ENCODE data around the gene ABCC4. TPM values are rescaled to one million over a fixed set of nuclear protein-coding genes. Genes with fewer than 3 reads are reported as not detected.

Gene ABCC4
- total RNA-seq, 1 experiment from 2014 or later, result 12.5 TPM

DNA sequence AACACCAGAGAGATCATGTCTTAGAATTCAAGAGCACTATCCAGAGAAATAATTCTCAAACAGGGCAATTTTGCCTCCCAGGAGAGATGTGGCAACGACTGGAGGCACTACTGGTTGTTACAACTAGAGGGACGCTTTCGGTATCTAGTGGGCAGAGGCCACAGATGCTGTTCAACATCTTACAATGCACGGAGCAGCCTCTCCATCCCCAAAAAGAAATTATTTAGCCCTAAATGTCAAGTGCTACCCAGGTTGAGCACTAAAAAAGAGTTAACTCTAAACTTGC is 78.6 kb downstream of the ABCC4 start:
- CTCF ChIA-PET, result no interaction called here
- H3K9me3 Mint-ChIP-seq (ENCODE audit: low read depth, unreplicated experiment), result no peaks in the 10 kb centered on the region
- no peaks in the 10 kb centered on the region for H3K36me3 Mint-ChIP-seq (ENCODE audit: insufficient read depth, unreplicated experiment)
- no peak for DNase-seq
- no TSS peak for BruUV-seq (replicated peaks)
- intact Hi-C loops (cut with micrococcal nuclease; ENCODE audit: unreplicated experiment), result no loop called here
- no peak overlapping the region for H3K4me3 Mint-ChIP-seq (ENCODE audit: low read depth, unreplicated experiment)
- H3K4me1 Mint-ChIP-seq (ENCODE audit: low read depth, unreplicated experiment), result peaks cover 9% of the 10 kb centered on the region
- H3K27ac Mint-ChIP-seq (ENCODE audit: unreplicated experiment), result no peak overlapping the region
- TF ChIP-seq, protein P1, sequence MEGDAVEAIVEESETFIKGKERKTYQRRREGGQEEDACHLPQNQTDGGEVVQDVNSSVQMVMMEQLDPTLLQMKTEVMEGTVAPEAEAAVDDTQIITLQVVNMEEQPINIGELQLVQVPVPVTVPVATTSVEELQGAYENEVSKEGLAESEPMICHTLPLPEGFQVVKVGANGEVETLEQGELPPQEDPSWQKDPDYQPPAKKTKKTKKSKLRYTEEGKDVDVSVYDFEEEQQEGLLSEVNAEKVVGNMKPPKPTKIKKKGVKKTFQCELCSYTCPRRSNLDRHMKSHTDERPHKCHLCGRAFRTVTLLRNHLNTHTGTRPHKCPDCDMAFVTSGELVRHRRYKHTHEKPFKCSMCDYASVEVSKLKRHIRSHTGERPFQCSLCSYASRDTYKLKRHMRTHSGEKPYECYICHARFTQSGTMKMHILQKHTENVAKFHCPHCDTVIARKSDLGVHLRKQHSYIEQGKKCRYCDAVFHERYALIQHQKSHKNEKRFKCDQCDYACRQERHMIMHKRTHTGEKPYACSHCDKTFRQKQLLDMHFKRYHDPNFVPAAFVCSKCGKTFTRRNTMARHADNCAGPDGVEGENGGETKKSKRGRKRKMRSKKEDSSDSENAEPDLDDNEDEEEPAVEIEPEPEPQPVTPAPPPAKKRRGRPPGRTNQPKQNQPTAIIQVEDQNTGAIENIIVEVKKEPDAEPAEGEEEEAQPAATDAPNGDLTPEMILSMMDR (IDR thresholded peaks at IDR 0.05; ENCODE audit: unreplicated experiment), result no peak
- no peaks in the 10 kb centered on the region for H3K27me3 Mint-ChIP-seq (ENCODE audit: unreplicated experiment)

DNA sequence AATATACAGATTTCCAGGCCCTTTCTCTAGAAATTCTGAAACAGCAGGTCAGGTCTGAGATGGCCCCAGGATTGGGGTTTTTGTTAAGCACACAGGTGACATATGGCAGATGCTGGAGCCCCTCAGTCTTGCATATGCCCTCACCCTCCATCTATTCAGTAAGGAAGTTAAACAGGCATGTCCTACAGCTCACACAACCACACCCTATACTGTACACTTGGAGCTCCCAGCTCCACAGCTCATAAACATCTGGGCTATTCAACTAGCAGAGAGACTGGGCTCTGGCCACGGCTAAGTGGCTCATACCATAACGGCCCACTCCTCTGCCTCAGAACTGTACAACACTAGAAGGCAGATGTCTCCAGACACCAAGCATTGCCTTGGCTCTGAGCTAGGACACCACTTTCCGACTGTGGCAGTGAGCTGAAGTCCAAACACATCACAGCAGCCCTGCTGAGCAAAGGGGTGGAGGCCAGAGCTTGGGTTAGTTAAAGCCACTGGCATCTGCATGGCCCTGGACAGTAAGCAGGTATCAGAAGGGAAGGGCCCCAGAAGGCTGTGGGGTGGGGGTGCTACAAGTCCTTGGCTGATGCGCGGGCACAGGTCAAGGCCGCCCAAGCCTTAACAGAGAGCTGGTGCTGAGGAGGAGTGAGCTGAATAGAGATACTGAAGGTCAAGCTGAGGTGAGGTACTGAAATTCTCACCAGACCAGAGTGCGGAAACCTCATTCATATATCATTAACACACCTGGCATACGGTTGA is 79.1 kb downstream of the ABCC4 start:
- no peak for DNase-seq
- H3K4me3 Mint-ChIP-seq (ENCODE audit: low read depth, unreplicated experiment), result no peak overlapping the region
- no peak overlapping the region for H3K27ac Mint-ChIP-seq (ENCODE audit: unreplicated experiment)
- CTCF ChIA-PET, result no interaction called here
- H3K9me3 Mint-ChIP-seq (ENCODE audit: low read depth, unreplicated experiment), result no peaks in the 10 kb centered on the region
- no TSS peak for BruUV-seq (replicated peaks)
- intact Hi-C loops (cut with micrococcal nuclease; ENCODE audit: unreplicated experiment), result no loop called here
- TF ChIP-seq, protein P1 (IDR thresholded peaks at IDR 0.05; ENCODE audit: unreplicated experiment), result no peak
- peaks cover 9% of the 10 kb centered on the region for H3K4me1 Mint-ChIP-seq (ENCODE audit: low read depth, unreplicated experiment)
- no peaks in the 10 kb centered on the region for H3K27me3 Mint-ChIP-seq (ENCODE audit: unreplicated experiment)
- no peaks in the 10 kb centered on the region for H3K36me3 Mint-ChIP-seq (ENCODE audit: insufficient read depth, unreplicated experiment)

DNA sequence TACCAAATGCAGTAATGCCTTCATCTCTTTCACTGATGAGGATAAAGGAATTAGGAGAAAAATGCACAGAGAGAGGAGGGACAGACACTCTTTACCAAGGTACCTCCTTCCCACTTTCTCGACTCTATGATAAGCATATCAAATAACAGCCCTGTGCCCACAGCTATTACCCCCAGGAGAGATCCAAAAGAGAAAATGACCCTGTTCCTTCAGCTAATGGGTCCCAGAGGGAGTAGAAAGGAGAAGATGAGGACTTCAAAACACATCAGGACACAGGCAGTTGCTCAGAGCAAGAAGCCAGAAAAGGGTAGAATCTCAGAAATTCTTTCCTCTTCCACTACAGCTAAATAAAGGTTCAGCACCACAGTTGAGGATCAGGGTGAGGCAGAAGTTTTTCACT is 80.6 kb downstream of the ABCC4 start:
- no peak overlapping the region for H3K27ac Mint-ChIP-seq (ENCODE audit: unreplicated experiment)
- intact Hi-C loops (cut with micrococcal nuclease; ENCODE audit: unreplicated experiment), result no loop called here
- H3K9me3 Mint-ChIP-seq (ENCODE audit: low read depth, unreplicated experiment), result no peaks in the 10 kb centered on the region
- no peaks in the 10 kb centered on the region for H3K27me3 Mint-ChIP-seq (ENCODE audit: unreplicated experiment)
- H3K36me3 Mint-ChIP-seq (ENCODE audit: insufficient read depth, unreplicated experiment), result no peaks in the 10 kb centered on the region
- no peak for DNase-seq
- CTCF ChIA-PET, result no interaction called here
- TF ChIP-seq, protein P1 (IDR thresholded peaks at IDR 0.05; ENCODE audit: unreplicated experiment), result no peak
- peaks cover 9% of the 10 kb centered on the region for H3K4me1 Mint-ChIP-seq (ENCODE audit: low read depth, unreplicated experiment)
- H3K4me3 Mint-ChIP-seq (ENCODE audit: low read depth, unreplicated experiment), result no peak overlapping the region
- no TSS peak for BruUV-seq (replicated peaks)

DNA sequence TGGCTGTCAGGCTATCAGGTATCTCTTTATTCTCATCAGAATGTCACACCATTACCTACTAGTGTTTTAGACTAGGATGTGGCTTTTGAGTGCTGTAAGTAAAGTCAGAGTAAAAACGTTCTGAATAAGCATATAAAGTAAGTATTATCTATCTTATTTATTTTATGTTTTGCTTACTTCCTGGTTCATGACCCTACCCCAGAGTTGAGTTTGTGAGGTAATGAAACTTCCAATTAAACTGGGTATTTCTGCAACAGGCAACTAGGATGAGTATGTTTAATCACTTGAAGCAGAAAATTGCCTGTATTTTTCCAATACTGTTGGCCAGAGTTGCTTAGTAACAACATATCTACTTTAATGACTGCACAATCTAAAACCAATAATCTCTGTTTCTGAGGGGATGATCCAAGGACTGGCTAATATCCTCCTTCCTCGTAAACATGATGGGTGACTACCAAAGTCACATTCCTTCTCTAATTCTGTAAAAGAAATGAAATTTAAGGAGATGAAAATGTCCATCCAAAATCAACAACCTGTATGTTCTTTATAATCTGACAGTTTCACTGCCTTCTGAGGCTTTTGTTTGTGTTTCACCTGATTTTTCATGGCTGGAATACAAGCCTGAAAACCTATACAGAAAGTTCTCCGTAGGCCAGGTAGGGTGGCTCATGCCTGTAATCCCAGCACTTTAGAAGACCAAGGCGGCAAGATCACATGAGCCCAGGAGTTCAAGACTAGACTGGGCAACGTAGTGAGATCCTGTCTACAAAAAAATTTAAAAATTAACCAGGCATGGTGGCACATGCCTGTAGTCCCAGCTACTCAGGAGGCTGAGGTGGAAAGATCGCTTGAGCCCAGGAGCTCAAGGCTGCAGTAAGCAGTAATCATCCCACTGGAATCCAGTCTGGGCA is 83.1 kb downstream of the ABCC4 start:
- no TSS peak for BruUV-seq (replicated peaks)
- Mint-ChIP-seq H3K4me1 (ENCODE audit: low read depth, unreplicated experiment) (peaks cover 9% of the 10 kb centered on the region), H3K27me3 (ENCODE audit: unreplicated experiment) (no peaks in the 10 kb centered on the region), H3K36me3 (ENCODE audit: insufficient read depth, unreplicated experiment) (no peaks in the 10 kb centered on the region), H3K4me3 (ENCODE audit: low read depth, unreplicated experiment) (no peak overlapping the region), H3K9me3 (ENCODE audit: low read depth, unreplicated experiment) (no peaks in the 10 kb centered on the region), H3K27ac (ENCODE audit: unreplicated experiment) (no peak overlapping the region)
- DNase-seq, result no peak
- intact Hi-C loops (cut with micrococcal nuclease; ENCODE audit: unreplicated experiment), result no loop called here
- CTCF ChIA-PET, result no interaction called here
- TF ChIP-seq, protein P1 (IDR thresholded peaks at IDR 0.05; ENCODE audit: unreplicated experiment), result no peak
